Thoracic aorta (tissue), 2 donors: ENCODE results near the gene RAPGEF2. TPM values are rescaled to one million over a fixed set of nuclear protein-coding genes. Genes with fewer than 3 reads are reported as not detected.
"Not testable (repeated sequence)": the region's sequence is repeated elsewhere in the genome, so short reads cannot be mapped to it uniquely, and the experiment has no call there.

ENCODE experiments used
- ATAC-seq: fragments of 150-250 bp; one replicate; pipeline ENCODE4 v1.8.0; 2017; ENCODE audit warnings: low read depth; ENCODE audit not compliant: insufficient number of reproducible peaks, low FRiP score
- DNase-seq: peaks from one replicate; pipeline ENCODE4 v3.0.0-alpha.2; 2020; ENCODE audit warnings: low spot score
- H3K27ac ChIP-seq, 2 donors: fragments of 200-600 bp; sonication (generic); 1 replicate in 1 of 2; 2 replicates in 1 of 2; pipeline ENCODE4 v1.5.1; 2016; ENCODE audit warnings: mild to moderate bottlenecking in 2 of 2, moderate library complexity in 2 of 2
- H3K27me3 ChIP-seq: fragments of 200-600 bp; sonication (generic); replicated peaks from 2 replicates; pipeline ENCODE4 v1.6.0; 2016; ENCODE audit warnings: mild to moderate bottlenecking; ENCODE audit not compliant: insufficient read depth
- H3K36me3 ChIP-seq: fragments of 200-600 bp; sonication (generic); one replicate; pipeline ENCODE4 v1.5.1; 2016
- H3K4me1 ChIP-seq, 2 donors: fragments of 200-600 bp; sonication (generic); 1 replicate in 1 of 2; 2 replicates in 1 of 2; pipeline versions ENCODE4 v1.5.1 to v1.6.0; 2016; ENCODE audit warnings: low read depth in 2 of 2, mild to moderate bottlenecking in 1 of 2; ENCODE audit not compliant: control insufficient read depth in 1 of 2
- H3K4me3 ChIP-seq: fragments of 200-600 bp; sonication (generic); 2 replicates; pipeline ENCODE4 v1.5.1; 2016; ENCODE audit warnings: mild to moderate bottlenecking
- H3K9me3 ChIP-seq: fragments of 200-600 bp; sonication (generic); 2 replicates; pipeline ENCODE4 v1.5.1; 2016
- CTCF ChIP-seq: fragments of 200-600 bp; sonication (generic); IDR thresholded peaks from one replicate; pipeline ENCODE4 v1.5.1; 2019; ENCODE audit warnings: antibody characterized with exemption
- total RNA-seq, 2 donors: library from RNA; depleted of rRNA; stranded (reverse); fragments of >200 nt; gene quantifications; one replicate each; pipeline versions ENCODE4 v1.1.0 to v1.2.3, GENCODE V29; 2016

The RAPGEF2 gene
- total RNA-seq, 2 donors from 2014 or later = 63.0 to 63.6 TPM

- DNase-seq (no peak), ATAC-seq (no peak)
- Histone ChIP-seq H3K27ac (no peak overlapping the region), H3K36me3 (no peaks in the 10 kb centered on the region), H3K4me3 (no peak overlapping the region), H3K27me3 (no peaks in the 10 kb centered on the region), H3K4me1 (no peaks in the 10 kb centered on the region), H3K9me3 (no peaks in the 10 kb centered on the region)
- TF ChIP-seq CTCF = no peak
Observed at GRCh38 chr4:159065513-159066240, 37.2 kb upstream of the RAPGEF2 start.

GRCh38 chr4:159068139-159068538 lies 34.7 kb upstream of the RAPGEF2 start:
- not testable (repeated sequence) for H3K27me3 ChIP-seq, DNase-seq, H3K36me3 ChIP-seq, H3K9me3 ChIP-seq, H3K4me1 ChIP-seq, H3K27ac ChIP-seq, H3K4me3 ChIP-seq, ATAC-seq

DNA sequence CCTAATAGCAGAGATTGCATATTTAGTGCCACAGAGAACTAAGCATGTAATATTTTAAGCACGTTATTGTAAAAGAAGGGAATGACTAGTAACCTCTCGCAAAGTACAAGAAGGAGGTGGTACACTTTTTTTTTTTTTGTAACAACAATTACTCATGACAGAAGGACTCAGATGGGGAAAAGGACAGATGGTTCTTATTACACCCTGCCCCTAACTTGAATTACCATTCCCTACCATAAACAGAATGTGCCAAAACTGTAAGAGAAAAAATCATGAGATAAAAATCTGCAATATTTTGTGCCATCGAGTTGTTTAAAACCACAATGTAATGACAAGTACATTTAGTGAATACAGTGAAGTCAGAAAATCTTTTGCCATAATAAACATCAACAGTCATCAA lies 33.0 kb upstream of the RAPGEF2 start:
- H3K27me3 ChIP-seq = no peaks in the 10 kb centered on the region
- H3K36me3 ChIP-seq = no peaks in the 10 kb centered on the region
- no peak overlapping the region for H3K27ac ChIP-seq
- no peaks in the 10 kb centered on the region for H3K9me3 ChIP-seq
- no peak overlapping the region for H3K4me3 ChIP-seq
- H3K4me1 ChIP-seq = peaks cover 0 to 8% of the 10 kb centered on the region in 2 donors
- no peak for DNase-seq
- TF ChIP-seq CTCF = no peak
- ATAC-seq = no peak

DNA sequence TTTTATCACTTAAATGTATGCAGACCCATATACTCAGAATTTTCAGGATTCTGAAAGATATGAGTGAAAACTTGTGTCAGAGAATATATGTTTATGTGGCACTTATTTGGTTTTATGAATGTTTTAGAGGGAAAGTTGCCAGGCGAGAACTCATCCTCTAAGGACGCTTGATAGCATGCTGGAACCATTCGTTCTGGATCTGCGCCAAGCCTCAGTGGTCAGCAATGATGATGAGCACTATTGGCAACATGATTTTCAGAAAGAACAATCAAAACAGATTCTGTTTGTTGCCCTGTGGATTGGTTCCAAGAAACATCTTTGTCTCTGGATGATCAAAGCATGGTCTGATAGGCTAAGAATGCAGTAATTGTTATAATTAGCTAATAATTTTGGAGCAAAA lies 32.1 kb upstream of the RAPGEF2 start:
- Histone ChIP-seq H3K4me3 (no peak overlapping the region), H3K36me3 (no peaks in the 10 kb centered on the region), H3K27ac (no peak overlapping the region), H3K27me3 (no peaks in the 10 kb centered on the region), H3K4me1 (peaks cover 0 to 8% of the 10 kb centered on the region in 2 donors), H3K9me3 (no peaks in the 10 kb centered on the region)
- DNase-seq (no peak), ATAC-seq (no peak)
- no peak for TF ChIP-seq CTCF

GRCh38 chr4:159071178-159071968 lies 31.5 kb upstream of the RAPGEF2 start:
- H3K36me3 ChIP-seq = no peaks in the 10 kb centered on the region
- H3K27me3 ChIP-seq = no peaks in the 10 kb centered on the region
- H3K9me3 ChIP-seq = no peaks in the 10 kb centered on the region
- DNase-seq (no peak), ATAC-seq (no peak)
- no peak overlapping the region for H3K27ac ChIP-seq
- TF ChIP-seq CTCF = no peak
- no peak overlapping the region for H3K4me3 ChIP-seq
- H3K4me1 ChIP-seq = peaks cover 0 to 8% of the 10 kb centered on the region in 2 donors
